Fibroblast of the aortic adventitia (primary cell): ENCODE data around the gene WDR89. TPM values are rescaled to one million over a fixed set of nuclear protein-coding genes. Genes with fewer than 3 reads are reported as not detected.
"Not testable (repeated sequence)": the region's sequence is repeated elsewhere in the genome, so short reads cannot be mapped to it uniquely, and the experiment has no call there.

Source experiments
- DNase-seq: peaks from one replicate; pipeline ENCODE4 v3.0.0-alpha.2; 2010; ENCODE audit warnings: low read depth
- H3K4me3 ChIP-seq: 2 replicates; pipeline ENCODE4 v1.5.1; 2011; ENCODE audit warnings: low read depth, mild to moderate bottlenecking, control low read depth, low read length, moderate library complexity
- total RNA-seq: library from RNA; depleted of rRNA; stranded (reverse); fragments of >200 nt; gene quantifications from 2 replicates; pipeline ENCODE4 v1.2.3, GENCODE V29; 2012; ENCODE audit warnings: low replicate concordance
- TF ChIP-seq, protein P1 (sequence below): IDR thresholded peaks from 2 replicates; pipeline ENCODE4 v1.5.1; 2011; ENCODE audit warnings: mild to moderate bottlenecking, low read length, control low read depth, inconsistent platforms; ENCODE audit not compliant: insufficient read depth

The WDR89 gene
- total RNA-seq, 1 donor, result 10.1 TPM

DNA sequence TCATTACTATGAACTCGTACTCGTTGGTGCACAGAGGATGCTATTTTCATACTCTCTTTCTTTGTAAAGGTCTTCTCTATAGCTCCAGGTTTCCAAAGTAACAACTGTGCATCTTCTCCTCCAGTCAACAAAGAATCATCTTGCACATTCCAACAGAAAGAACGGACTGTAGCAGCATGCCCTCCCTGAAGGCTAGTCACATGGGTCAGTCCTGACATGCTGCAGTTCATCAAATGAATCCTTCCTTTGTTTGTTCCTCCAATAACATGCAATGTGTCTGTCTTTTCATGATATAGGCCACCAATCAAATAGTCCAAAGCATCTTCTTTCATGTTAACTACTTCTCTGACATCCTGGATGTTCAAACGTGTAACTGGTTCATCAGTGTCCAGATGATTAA is 42.9 kb downstream of the WDR89 start:
- no peak for DNase-seq
- H3K4me3 ChIP-seq, result no peak overlapping the region
- TF ChIP-seq, protein P1, sequence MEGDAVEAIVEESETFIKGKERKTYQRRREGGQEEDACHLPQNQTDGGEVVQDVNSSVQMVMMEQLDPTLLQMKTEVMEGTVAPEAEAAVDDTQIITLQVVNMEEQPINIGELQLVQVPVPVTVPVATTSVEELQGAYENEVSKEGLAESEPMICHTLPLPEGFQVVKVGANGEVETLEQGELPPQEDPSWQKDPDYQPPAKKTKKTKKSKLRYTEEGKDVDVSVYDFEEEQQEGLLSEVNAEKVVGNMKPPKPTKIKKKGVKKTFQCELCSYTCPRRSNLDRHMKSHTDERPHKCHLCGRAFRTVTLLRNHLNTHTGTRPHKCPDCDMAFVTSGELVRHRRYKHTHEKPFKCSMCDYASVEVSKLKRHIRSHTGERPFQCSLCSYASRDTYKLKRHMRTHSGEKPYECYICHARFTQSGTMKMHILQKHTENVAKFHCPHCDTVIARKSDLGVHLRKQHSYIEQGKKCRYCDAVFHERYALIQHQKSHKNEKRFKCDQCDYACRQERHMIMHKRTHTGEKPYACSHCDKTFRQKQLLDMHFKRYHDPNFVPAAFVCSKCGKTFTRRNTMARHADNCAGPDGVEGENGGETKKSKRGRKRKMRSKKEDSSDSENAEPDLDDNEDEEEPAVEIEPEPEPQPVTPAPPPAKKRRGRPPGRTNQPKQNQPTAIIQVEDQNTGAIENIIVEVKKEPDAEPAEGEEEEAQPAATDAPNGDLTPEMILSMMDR, result no peak

DNA sequence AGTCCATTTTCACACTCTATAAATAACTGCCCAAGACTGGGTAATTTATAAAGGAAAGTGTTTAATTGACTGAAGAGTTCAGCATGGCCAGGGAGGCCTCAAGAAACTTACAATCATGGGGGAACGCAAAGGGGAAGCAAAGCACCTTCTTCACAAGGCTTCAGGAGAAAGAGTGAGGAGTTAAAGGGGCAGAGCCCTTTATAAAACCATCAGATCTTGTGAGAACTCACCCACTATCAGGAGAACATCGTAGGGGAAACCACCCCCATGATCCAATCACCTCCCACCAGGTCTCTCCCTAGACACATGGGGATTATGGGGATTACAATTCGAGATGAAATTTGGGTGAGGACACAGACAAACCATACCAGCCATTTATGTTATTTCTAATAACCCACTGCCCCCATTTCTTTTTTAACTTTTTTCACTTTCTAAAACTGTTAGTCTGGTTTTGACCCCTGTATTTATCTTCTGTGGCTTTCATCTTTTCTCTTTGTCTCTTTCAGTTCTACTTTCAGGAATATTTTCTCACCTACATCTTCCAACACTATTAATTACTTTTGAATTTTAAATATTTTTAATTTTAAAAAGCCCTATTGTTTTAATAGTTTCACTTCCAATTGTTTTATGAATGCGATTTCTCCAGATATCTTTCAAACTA is 44.5 kb downstream of the WDR89 start:
- TF ChIP-seq, protein P1, result no peak
- no peak for DNase-seq
- H3K4me3 ChIP-seq, result no peak overlapping the region

DNA sequence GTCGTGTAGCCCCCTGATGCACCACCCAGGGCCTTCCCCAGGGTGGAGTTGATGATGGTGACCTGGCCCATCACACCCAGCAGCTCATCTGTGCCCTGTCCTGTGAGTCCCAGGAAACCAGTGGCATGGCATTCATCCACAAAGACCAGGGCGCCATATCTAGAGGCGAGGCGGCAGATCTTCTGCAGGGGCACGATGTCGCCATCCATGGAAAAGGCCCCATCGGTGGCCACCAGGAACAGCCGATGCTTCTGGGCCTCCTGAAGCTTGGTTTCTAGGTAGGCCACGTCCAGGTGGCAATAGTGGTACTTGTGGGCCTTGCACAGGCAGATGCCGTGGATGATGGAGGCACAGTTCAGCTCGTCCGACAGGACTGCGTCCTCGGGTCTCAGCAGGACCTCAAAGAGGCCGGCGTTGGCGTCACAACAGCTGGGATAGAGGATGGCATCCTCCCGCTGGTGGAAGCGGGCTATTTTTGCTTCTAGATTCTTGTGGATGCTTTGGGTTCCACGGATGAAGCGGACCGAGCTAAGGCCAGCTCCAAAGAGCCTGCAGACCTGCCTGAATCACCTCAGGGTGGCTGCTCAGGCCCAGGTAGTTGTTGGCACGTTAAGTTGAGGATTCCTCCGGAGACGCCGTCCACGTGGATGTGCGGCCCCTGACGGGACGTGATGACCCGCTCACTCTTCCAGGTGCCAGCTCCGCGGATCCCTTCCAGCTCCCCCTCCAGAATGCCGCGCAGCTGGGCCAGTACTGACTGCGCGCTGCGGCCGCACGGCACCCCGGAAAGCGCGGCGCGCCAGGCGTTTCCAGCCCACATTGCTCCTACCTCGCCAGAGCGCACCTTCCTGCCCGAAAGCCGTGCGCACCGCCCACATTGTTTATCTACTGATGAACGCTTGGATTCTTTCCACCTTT is 47.0 kb downstream of the WDR89 start:
- H3K4me3 ChIP-seq, result no peak overlapping the region
- DNase-seq, result no peak
- TF ChIP-seq, protein P1, result no peak

DNA sequence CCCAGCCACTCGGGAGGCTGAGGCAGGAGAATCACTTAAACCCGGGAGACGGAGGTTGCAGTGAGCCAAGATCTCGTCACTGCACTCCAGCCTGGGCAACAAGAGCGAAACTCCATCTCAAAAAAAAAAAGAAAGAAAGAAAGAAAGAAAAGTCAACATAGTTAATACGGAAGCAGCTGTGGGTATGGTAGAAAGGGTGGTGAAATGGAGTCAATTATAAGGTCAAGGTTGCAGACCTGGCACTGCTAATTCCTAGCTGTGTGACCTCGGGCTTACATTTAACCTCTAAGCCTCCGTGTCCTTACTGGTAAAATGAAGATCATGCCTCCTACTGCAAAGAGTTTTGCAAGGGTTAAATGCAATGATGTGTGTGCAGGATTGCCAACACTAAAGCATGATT is 58.6 kb downstream of the WDR89 start:
- DNase-seq, H3K4me3 ChIP-seq: not testable (repeated sequence)

DNA sequence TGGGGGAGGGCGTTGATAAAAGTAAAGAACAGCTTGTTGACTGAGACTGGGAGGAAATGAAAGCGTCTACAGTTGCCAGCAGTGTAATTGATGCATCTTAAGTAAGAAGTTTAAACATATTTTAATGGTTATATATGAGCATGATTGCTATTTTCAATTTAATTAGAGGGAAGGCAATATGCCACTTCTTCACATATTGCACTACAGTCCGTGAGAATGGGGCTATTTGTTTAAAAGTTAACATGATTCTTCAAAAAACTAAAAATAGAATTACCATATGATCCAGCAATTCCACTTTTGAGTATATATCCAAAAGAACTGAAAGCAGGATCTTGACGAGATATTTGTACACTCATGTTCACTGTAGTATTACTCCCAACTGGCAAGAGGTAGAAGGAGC is 60.2 kb downstream of the WDR89 start:
- TF ChIP-seq, protein P1, result no peak
- no peak for DNase-seq
- H3K4me3 ChIP-seq, result no peak overlapping the region

DNA sequence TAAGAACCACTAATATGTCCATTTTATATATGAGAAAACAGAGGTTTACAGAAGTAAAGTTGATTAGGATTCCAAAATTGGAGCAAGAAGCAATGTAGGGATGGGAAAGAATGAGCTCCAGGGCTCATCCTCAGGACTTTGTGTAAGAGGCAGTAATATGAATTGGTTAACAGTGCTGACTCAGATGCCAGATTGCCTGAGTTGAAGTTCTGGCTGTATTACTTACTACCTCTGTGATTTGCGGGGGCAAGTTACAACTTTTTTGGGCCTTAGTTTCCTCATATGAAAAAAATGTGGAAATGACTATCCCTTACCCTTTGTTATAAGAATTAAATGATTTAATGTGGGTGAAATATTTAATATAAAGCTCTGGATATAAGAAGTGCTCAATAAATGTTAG is 63.4 kb downstream of the WDR89 start:
- DNase-seq, result no peak
- TF ChIP-seq, protein P1, result no peak
- H3K4me3 ChIP-seq, result no peak overlapping the region

DNA sequence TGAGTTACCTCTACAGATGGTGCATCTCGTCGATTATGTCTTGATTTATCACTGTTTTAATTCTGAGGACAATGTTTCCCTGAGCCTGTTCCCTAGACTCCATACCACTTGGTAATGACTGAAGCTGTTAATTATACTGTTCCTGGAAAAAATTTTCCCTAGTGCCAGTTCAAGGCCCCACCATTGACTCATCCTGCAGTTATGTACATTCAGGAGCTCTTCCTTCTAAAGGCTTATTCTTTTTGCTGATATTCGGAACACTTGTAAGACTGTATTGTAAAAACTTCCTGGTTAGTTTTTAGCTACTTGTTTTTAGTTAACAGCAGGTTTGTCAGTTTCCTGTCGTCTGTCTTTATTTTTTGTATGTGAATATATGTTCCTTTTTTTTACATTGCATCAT is 68.1 kb downstream of the WDR89 start:
- TF ChIP-seq, protein P1, result no peak
- H3K4me3 ChIP-seq, result no peak overlapping the region
- no peak for DNase-seq
